ENCODE data around the gene ZNF282. TPM values are rescaled to one million over a fixed set of nuclear protein-coding genes. Genes with fewer than 3 reads are reported as not detected.

Gene ZNF282
- total RNA-seq, 2 donors from 2014 or later: 59.5 to 161 TPM

GRCh38 chr7:149198161-149198816 is 2.9 kb downstream of the ZNF282 start:
- Mint-ChIP-seq H3K4me3 (peak overlapping the region; percentile 8 to 90), H3K27ac (peak overlapping the region; percentile 97), H3K9me3 (no peaks in the 10 kb centered on the region), H3K36me3 (ENCODE audit: insufficient read depth in 2 of 2) (peaks cover 34 to 44% of the 10 kb centered on the region in 2 donors), H3K27me3 (ENCODE audit: low read depth) (no peaks in the 10 kb centered on the region), H3K4me1 (ENCODE audit: low read depth) (peaks cover 75% of the 10 kb centered on the region)
- ATAC-seq (replicated peaks in 1 of 2): no peak
- DNase-seq: no peak

GRCh38 chr7:149199234-149199995 is 4.1 kb downstream of the ZNF282 start:
- DNase-seq (no peak), ATAC-seq (replicated peaks in 1 of 2) (no peak)
- no peaks in the 10 kb centered on the region for H3K9me3 Mint-ChIP-seq
- H3K4me3 Mint-ChIP-seq: peak overlapping the region; percentile 55 to 90
- H3K4me1 Mint-ChIP-seq (ENCODE audit: low read depth): peaks cover 86% of the 10 kb centered on the region
- H3K27me3 Mint-ChIP-seq (ENCODE audit: low read depth): no peaks in the 10 kb centered on the region
- H3K36me3 Mint-ChIP-seq (ENCODE audit: insufficient read depth in 2 of 2): peaks cover 40 to 55% of the 10 kb centered on the region in 2 donors
- peak overlapping the region; percentile 59 for H3K27ac Mint-ChIP-seq

- H3K27me3 Mint-ChIP-seq (ENCODE audit: low read depth): no peaks in the 10 kb centered on the region
- peak overlapping the region; percentile 75 to 82 for H3K4me3 Mint-ChIP-seq
- H3K27ac Mint-ChIP-seq: peak overlapping the region; percentile 98
- peaks cover 45 to 62% of the 10 kb centered on the region in 2 donors for H3K36me3 Mint-ChIP-seq (ENCODE audit: insufficient read depth in 2 of 2)
- H3K9me3 Mint-ChIP-seq: no peaks in the 10 kb centered on the region
- DNase-seq: peak; percentile 61 to 74
- peaks cover 70% of the 10 kb centered on the region for H3K4me1 Mint-ChIP-seq (ENCODE audit: low read depth)
- peak; percentile 90 to 93 for ATAC-seq (replicated peaks in 1 of 2)
These were observed 7.5 kb downstream of the ZNF282 start for GRCh38 chr7:149202831-149203231.

GRCh38 chr7:149205690-149206381 is 10.5 kb downstream of the ZNF282 start:
- Mint-ChIP-seq H3K36me3 (ENCODE audit: insufficient read depth in 2 of 2) (peaks cover 41 to 57% of the 10 kb centered on the region in 2 donors), H3K27me3 (ENCODE audit: low read depth) (no peaks in the 10 kb centered on the region), H3K27ac (peak overlapping the region; percentile 2), H3K4me3 (no peak overlapping the region), H3K4me1 (ENCODE audit: low read depth) (peaks cover 60% of the 10 kb centered on the region), H3K9me3 (peaks cover 0 to 1% of the 10 kb centered on the region in 2 donors)
- DNase-seq (no peak), ATAC-seq (replicated peaks in 1 of 2) (no peak)

GRCh38 chr7:149207324-149208035 is 12.1 kb downstream of the ZNF282 start:
- peaks cover 42 to 49% of the 10 kb centered on the region in 2 donors for H3K36me3 Mint-ChIP-seq (ENCODE audit: insufficient read depth in 2 of 2)
- H3K4me3 Mint-ChIP-seq: peak overlapping the region in 1 of 2 donors; percentile 33
- no peak for DNase-seq
- peaks cover 44% of the 10 kb centered on the region for H3K4me1 Mint-ChIP-seq (ENCODE audit: low read depth)
- peak overlapping the region; percentile 80 for H3K27ac Mint-ChIP-seq
- H3K9me3 Mint-ChIP-seq: peaks cover 0 to 1% of the 10 kb centered on the region in 2 donors
- no peaks in the 10 kb centered on the region for H3K27me3 Mint-ChIP-seq (ENCODE audit: low read depth)
- no peak for ATAC-seq (replicated peaks in 1 of 2)

GRCh38 chr7:149209518-149210269 is 14.3 kb downstream of the ZNF282 start:
- DNase-seq (peak; percentile 84 to 91), ATAC-seq (replicated peaks in 1 of 2) (peak; percentile 84 to 86)
- Mint-ChIP-seq H3K9me3 (peaks cover 0 to 1% of the 10 kb centered on the region in 2 donors), H3K27me3 (ENCODE audit: low read depth) (no peaks in the 10 kb centered on the region), H3K36me3 (ENCODE audit: insufficient read depth in 2 of 2) (peaks cover 36 to 38% of the 10 kb centered on the region in 2 donors), H3K4me1 (ENCODE audit: low read depth) (peaks cover 25% of the 10 kb centered on the region), H3K4me3 (peak overlapping the region; percentile 39 to 77), H3K27ac (peak overlapping the region; percentile 99)

- H3K4me3 Mint-ChIP-seq: peak overlapping the region; percentile 3 to 77
- H3K36me3 Mint-ChIP-seq (ENCODE audit: insufficient read depth in 2 of 2): peaks cover 34 to 36% of the 10 kb centered on the region in 2 donors
- ATAC-seq (replicated peaks in 1 of 2): no peak
- peaks cover 0 to 1% of the 10 kb centered on the region in 2 donors for H3K9me3 Mint-ChIP-seq
- no peaks in the 10 kb centered on the region for H3K27me3 Mint-ChIP-seq (ENCODE audit: low read depth)
- H3K4me1 Mint-ChIP-seq (ENCODE audit: low read depth): peaks cover 23% of the 10 kb centered on the region
- DNase-seq: no peak
- H3K27ac Mint-ChIP-seq: peak overlapping the region; percentile 99
These were observed 15.2 kb downstream of the ZNF282 start for GRCh38 chr7:149210551-149210950.

GRCh38 chr7:149214020-149214720 is 18.8 kb downstream of the ZNF282 start:
- H3K4me1 Mint-ChIP-seq (ENCODE audit: low read depth): peaks cover 13% of the 10 kb centered on the region
- DNase-seq (no peak), ATAC-seq (replicated peaks in 1 of 2) (no peak)
- peaks cover 0 to 1% of the 10 kb centered on the region in 2 donors for H3K9me3 Mint-ChIP-seq
- H3K36me3 Mint-ChIP-seq (ENCODE audit: insufficient read depth in 2 of 2): peaks cover 31 to 34% of the 10 kb centered on the region in 2 donors
- H3K4me3 Mint-ChIP-seq: peak overlapping the region in 1 of 2 donors; percentile 51
- H3K27ac Mint-ChIP-seq: peak overlapping the region; percentile 70
- H3K27me3 Mint-ChIP-seq (ENCODE audit: low read depth): no peaks in the 10 kb centered on the region

GRCh38 chr7:149216402-149216801 is 21.1 kb downstream of the ZNF282 start:
- Mint-ChIP-seq H3K27me3 (ENCODE audit: low read depth) (no peaks in the 10 kb centered on the region), H3K9me3 (no peaks in the 10 kb centered on the region), H3K27ac (peak overlapping the region; percentile 4), H3K4me1 (ENCODE audit: low read depth) (no peaks in the 10 kb centered on the region), H3K36me3 (ENCODE audit: insufficient read depth in 2 of 2) (peaks cover 30 to 32% of the 10 kb centered on the region in 2 donors), H3K4me3 (no peak overlapping the region)
- no peak for DNase-seq
- ATAC-seq (replicated peaks in 1 of 2): no peak

- peak overlapping the region; percentile 55 for H3K27ac Mint-ChIP-seq
- H3K4me1 Mint-ChIP-seq (ENCODE audit: low read depth): no peaks in the 10 kb centered on the region
- no peak overlapping the region for H3K4me3 Mint-ChIP-seq
- H3K27me3 Mint-ChIP-seq (ENCODE audit: low read depth): no peaks in the 10 kb centered on the region
- ATAC-seq (replicated peaks in 1 of 2): no peak
- DNase-seq: no peak
- H3K36me3 Mint-ChIP-seq (ENCODE audit: insufficient read depth in 2 of 2): peaks cover 29 to 36% of the 10 kb centered on the region in 2 donors
- no peaks in the 10 kb centered on the region for H3K9me3 Mint-ChIP-seq
These were observed 22.2 kb downstream of the ZNF282 start for GRCh38 chr7:149217570-149217969.

- H3K27me3 Mint-ChIP-seq (ENCODE audit: low read depth): no peaks in the 10 kb centered on the region
- H3K9me3 Mint-ChIP-seq: no peaks in the 10 kb centered on the region
- H3K4me1 Mint-ChIP-seq (ENCODE audit: low read depth): no peaks in the 10 kb centered on the region
- H3K4me3 Mint-ChIP-seq: no peak overlapping the region
- ATAC-seq (replicated peaks in 1 of 2): no peak
- DNase-seq: no peak
- H3K36me3 Mint-ChIP-seq (ENCODE audit: insufficient read depth in 2 of 2): peaks cover 26 to 37% of the 10 kb centered on the region in 2 donors
- peak overlapping the region; percentile 55 for H3K27ac Mint-ChIP-seq
These were observed 23.4 kb downstream of the ZNF282 start for GRCh38 chr7:149218469-149219420.

All from activated T-cell treated with anti-CD3 and anti-CD28 coated beads, Interleukin-2, amount 50 U/mL, for 72 hours (primary cell).